Omental fat pad (tissue), 4 donors: ENCODE measurements around the gene PZP. TPM values are rescaled to one million over a fixed set of nuclear protein-coding genes. Genes with fewer than 3 reads are reported as not detected.

Source experiments
- ATAC-seq: fragments of 150-250 bp; one replicate; pipeline ENCODE4 v1.9.1; 2016; ENCODE audit warnings: mild to moderate bottlenecking, moderate library complexity; ENCODE audit not compliant: low FRiP score
- DNase-seq: peaks from one replicate; pipeline ENCODE4 v3.0.0-alpha.2; 2019; ENCODE audit warnings: low spot score
- total RNA-seq, 4 donors: library from RNA; depleted of rRNA; stranded (reverse); fragments of >200 nt; gene quantifications; one replicate each; pipeline ENCODE4 v1.1.0, GENCODE V29; 2016
- TF ChIP-seq, protein P1 (sequence below), 3 donors: fragments of 450-650 bp; IDR thresholded peaks; one replicate each; pipeline ENCODE4 v1.5.1; 2016 to 2017; ENCODE audit warnings: antibody characterized with exemption in 3 of 3, mild to moderate bottlenecking in 3 of 3, moderate library complexity in 2 of 3

The PZP gene
- total RNA-seq, 4 donors from 2014 or later, result 0.12 to 1.6 TPM; not detected in 2

DNA sequence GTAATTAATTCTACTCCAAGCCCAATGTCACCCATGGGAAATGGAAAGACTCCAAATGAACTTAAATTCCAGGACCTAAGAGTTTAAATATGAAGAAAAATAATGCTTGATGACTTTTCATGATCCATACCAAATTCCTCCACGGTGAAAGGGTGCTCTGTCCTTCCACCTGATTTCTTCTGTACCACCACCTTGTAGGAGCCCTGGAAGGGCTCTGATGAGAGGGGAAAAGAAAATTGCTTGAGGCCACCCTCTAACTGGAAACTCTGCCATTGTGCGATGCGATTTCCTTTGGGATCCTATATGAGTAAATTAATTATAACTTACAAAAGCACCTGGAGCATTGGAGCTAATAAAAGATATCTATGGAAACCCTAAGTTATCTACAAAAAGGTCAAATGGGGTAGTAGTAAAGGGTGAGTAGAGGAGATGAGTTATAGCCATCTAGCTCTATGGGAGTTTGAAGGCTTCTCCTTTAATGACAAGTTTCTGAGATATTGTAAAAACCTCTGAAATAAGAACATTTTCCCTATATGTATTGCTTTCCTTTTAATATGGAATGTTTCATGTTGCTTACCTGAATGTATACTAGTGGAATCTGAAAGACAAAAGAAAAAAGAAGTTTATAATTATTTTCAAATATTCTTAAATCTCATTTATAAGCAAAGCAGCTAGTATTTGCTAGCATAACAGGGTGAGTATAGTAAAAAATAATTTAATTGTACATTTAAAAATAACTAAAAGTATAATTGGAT, 98.3 kb downstream of the PZP start:
- TF ChIP-seq, protein P1, sequence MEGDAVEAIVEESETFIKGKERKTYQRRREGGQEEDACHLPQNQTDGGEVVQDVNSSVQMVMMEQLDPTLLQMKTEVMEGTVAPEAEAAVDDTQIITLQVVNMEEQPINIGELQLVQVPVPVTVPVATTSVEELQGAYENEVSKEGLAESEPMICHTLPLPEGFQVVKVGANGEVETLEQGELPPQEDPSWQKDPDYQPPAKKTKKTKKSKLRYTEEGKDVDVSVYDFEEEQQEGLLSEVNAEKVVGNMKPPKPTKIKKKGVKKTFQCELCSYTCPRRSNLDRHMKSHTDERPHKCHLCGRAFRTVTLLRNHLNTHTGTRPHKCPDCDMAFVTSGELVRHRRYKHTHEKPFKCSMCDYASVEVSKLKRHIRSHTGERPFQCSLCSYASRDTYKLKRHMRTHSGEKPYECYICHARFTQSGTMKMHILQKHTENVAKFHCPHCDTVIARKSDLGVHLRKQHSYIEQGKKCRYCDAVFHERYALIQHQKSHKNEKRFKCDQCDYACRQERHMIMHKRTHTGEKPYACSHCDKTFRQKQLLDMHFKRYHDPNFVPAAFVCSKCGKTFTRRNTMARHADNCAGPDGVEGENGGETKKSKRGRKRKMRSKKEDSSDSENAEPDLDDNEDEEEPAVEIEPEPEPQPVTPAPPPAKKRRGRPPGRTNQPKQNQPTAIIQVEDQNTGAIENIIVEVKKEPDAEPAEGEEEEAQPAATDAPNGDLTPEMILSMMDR (IDR thresholded peaks at IDR 0.05), result no peak
- ATAC-seq (no peak), DNase-seq (no peak)

DNA sequence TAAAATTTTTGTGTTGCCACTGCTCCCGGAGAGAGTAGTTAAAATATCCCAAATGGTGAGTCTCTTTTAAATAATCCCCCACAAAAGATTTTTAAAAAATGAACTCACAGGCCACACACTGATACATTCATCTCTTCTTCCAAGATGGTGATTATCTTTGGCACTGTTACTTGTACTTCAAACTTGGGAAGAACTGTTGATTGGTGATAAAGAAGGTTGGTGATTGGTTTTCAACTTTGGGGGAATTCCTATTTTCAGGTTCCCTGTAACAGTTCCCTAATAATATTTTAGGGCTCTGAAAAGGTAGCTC, 99.0 kb downstream of the PZP start:
- no peak for ATAC-seq
- TF ChIP-seq, protein P1 (IDR thresholded peaks at IDR 0.05), result no peak
- DNase-seq, result no peak

DNA sequence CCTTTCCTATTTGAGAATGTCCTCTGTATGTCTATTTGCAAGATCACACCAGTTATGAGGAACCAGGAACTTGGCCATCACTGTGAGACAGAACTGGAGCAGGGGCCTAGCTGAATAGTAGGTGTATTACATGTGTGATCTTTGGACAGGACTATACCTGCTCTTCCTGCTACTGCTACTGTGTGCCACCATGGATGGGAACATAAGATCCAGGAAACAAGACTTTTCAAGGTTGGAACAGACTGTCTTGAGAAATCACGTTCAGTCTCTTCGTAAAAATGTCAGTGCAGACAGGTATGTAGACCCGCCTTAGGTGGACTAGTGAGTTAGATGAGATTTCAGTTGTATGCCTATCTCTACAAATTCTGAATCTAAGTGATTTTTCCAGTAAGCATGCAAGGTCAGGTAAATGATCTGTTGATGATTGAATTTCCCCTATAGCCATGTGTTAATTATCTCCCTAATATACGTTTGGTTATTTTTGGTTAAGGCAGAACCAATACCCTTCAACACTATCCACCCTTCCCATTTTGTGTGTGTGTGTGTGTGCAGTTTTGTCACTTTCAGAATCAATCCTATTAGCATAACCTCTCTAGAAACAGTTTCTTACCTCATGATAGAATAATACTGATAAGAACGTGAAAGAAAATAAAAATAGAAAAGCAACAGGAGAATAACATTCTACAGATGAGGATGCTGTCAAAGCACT, 99.5 kb downstream of the PZP start:
- no peak for ATAC-seq
- DNase-seq, result no peak
- TF ChIP-seq, protein P1 (IDR thresholded peaks at IDR 0.05), result no peak

DNA sequence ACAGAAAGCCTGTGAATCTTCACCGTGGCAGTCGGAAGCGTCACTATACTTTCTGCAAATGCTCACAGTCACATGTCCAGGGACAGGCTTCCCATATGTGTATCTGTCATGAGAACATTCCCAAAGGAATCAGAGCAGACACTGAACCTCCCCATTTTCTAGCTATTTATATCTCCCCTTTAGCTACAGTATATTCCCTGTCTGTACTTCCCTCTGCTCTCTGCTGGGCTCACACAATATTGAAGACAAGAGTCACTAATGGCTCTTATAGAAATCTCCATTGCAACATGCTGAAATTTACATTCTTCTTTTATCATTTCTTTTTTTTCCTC, 100.7 kb downstream of the PZP start:
- DNase-seq, result no peak
- TF ChIP-seq, protein P1 (IDR thresholded peaks at IDR 0.05), result no peak
- no peak for ATAC-seq

DNA sequence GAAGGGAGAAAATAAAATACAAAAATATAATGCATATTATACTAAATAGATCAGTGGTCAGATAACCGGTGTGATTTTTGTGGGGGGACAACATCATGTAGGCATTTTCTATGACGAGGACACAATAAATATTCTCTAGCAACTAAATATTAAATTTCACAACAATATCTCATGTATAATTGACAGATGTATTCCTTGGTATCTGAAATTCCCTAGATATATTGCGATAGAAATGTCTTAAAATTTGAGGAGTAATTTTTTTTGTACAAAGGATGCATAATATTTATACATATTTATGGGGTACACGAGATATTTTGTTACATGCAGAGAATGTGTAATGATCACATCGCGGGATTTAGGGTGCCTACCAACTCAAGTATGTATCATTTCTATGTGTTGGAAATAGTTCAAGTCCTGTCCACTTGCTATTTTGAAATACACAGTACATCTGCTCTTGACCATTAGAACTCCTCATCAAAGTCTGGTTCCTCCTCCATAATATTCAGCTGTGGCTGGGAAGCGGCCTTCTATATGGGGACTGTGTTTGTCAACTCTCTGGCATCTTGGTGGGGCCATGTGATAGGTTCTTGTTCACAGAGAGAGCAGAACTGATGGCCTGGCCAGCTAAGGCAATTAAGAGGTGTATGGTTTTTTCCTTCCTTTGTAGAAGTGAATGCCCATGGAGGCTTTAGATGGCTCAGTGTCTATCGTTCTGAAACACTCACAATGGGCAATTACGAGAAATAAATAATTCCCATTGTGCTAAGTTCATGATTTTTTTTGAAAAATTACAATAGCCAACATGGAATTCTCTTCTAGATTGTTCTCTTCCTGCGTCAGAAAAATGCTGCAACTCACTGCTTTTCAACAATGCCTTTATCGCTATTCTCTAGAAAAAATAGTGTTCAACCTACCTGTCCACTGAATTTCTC, 101.3 kb downstream of the PZP start:
- ATAC-seq (no peak), DNase-seq (no peak)
- TF ChIP-seq, protein P1 (IDR thresholded peaks at IDR 0.05), result no peak

DNA sequence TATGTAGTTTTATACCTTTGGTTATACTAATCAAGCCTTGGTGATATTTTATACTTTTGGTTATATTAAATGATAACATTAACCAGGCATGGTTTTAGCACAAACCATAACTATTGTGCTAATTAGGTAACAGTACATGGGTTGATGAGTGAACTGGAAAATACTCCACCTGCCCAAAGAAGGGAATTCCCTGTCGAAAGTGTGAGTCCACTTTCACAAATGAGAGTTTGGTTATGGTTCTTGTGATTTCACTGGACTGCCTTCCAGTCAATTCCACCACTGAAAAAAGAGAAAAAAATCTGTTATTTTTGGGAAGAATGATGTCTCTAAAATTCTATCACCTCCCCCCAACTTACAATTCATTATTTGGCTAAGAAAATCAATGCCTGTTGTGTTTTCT, 102.1 kb downstream of the PZP start:
- ATAC-seq, result no peak

More for the DNA sequence above, 102.1 kb downstream of the PZP start:
- TF ChIP-seq, protein P1 (IDR thresholded peaks at IDR 0.05), result no peak
- no peak for DNase-seq
